KMS-11 (cell line): Measurements from ENCODE around the gene FRMD1.
A peak's percentile ranks its signal among the peaks of the same experiment; 100 is the strongest.

Source experiments
- H2AFZ ChIP-seq: fragments of 200-600 bp; sonication (generic); 2 replicates; pipeline ENCODE4 v1.6.1; 2016; ENCODE audit warnings: antibody characterized with exemption, mixed run types, low read depth
- H3K27ac ChIP-seq: fragments of 200-600 bp; sonication (generic); 2 replicates; pipeline ENCODE4 v1.6.1; 2016; ENCODE audit warnings: mild to moderate bottlenecking, mixed run types
- H3K27me3 ChIP-seq: fragments of 200-600 bp; sonication (generic); 2 replicates; pipeline ENCODE4 v1.6.1; 2017; ENCODE audit warnings: mild to moderate bottlenecking, low read depth, mixed run types, moderate library complexity; ENCODE audit not compliant: insufficient read depth
- H3K36me3 ChIP-seq: fragments of 200-600 bp; sonication (generic); 2 replicates; pipeline ENCODE4 v1.6.1; 2017; ENCODE audit warnings: mild to moderate bottlenecking, mixed run types; ENCODE audit not compliant: insufficient read depth
- H3K4me1 ChIP-seq: fragments of 200-600 bp; sonication (generic); 2 replicates; pipeline ENCODE4 v1.6.1; 2016; ENCODE audit warnings: mild to moderate bottlenecking, low read depth, mixed run types; ENCODE audit not compliant: poor library complexity, severe bottlenecking
- H3K4me2 ChIP-seq: fragments of 200-600 bp; sonication (generic); 2 replicates; pipeline ENCODE4 v1.7.0; 2016; ENCODE audit warnings: mild to moderate bottlenecking, mixed run types
- H3K4me3 ChIP-seq: fragments of 200-600 bp; sonication (generic); IDR thresholded peaks from 2 replicates; pipeline ENCODE4 v1.6.1; 2017; ENCODE audit warnings: low read depth, low read length, mixed read lengths; ENCODE audit not compliant: insufficient read depth
- H3K79me2 ChIP-seq: fragments of 200-600 bp; sonication (generic); 2 replicates; pipeline ENCODE4 v1.6.1; 2016; ENCODE audit warnings: low read depth, mixed run types; ENCODE audit not compliant: insufficient read depth
- H3K9ac ChIP-seq: fragments of 200-600 bp; sonication (generic); 2 replicates; pipeline ENCODE4 v1.6.1; 2016; ENCODE audit warnings: mild to moderate bottlenecking, mixed run types
- H4K20me1 ChIP-seq: fragments of 200-600 bp; sonication (generic); 2 replicates; pipeline ENCODE4 v1.6.1; 2016; ENCODE audit warnings: mild to moderate bottlenecking, mixed run types; ENCODE audit not compliant: insufficient read depth
- CTCF ChIP-seq: fragments of 200-600 bp; sonication (generic); conservative IDR thresholded peaks from 2 replicates; pipeline ENCODE4 v1.6.1; 2017; ENCODE audit warnings: low read depth, mild to moderate bottlenecking, antibody characterized with exemption, low read length, moderate library complexity, mixed read lengths

FRMD1 gene

GRCh38 chr6:168037856-168038255 is 41.2 kb downstream of the FRMD1 start:
- Histone ChIP-seq H3K79me2 (no peaks in the 10 kb centered on the region), H2AFZ (no peak overlapping the region), H3K27ac (no peak overlapping the region), H3K4me1 (peaks cover 4% of the 10 kb centered on the region), H3K9ac (no peak overlapping the region), H3K4me3 (no peak overlapping the region), H4K20me1 (no peaks in the 10 kb centered on the region), H3K27me3 (no peaks in the 10 kb centered on the region), H3K36me3 (no peaks in the 10 kb centered on the region), H3K4me2 (no peak overlapping the region)
- TF ChIP-seq CTCF = no peak

DNA sequence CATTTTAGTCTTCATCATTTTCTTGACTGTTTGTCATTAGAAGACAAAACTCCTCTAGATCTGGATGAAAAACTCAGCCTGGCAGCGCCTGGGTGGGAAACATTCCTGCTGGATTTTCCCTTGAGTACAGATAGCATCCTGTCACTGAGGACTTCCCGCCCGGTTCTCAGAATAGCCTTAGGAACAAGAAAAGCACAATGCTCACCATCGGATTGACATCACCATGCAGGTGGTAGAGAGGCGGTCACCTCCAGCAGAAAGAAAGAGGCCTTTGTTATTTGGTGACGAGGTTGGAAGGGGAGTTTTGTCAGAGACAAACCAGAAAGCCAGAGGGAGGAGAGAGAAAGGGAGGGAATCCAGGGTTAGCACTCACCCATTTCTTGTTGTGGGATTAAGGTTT is 41.8 kb downstream of the FRMD1 start:
- H3K9ac ChIP-seq = no peak overlapping the region
- H3K36me3 ChIP-seq = no peaks in the 10 kb centered on the region
- no peak overlapping the region for H3K4me3 ChIP-seq
- H3K4me2 ChIP-seq = no peak overlapping the region
- no peak overlapping the region for H3K27ac ChIP-seq
- TF ChIP-seq CTCF = no peak
- H4K20me1 ChIP-seq = no peaks in the 10 kb centered on the region
- H3K79me2 ChIP-seq = no peaks in the 10 kb centered on the region
- no peak overlapping the region for H2AFZ ChIP-seq
- H3K27me3 ChIP-seq = no peaks in the 10 kb centered on the region
- peaks cover 4% of the 10 kb centered on the region for H3K4me1 ChIP-seq

GRCh38 chr6:168035661-168036545 is 43.1 kb downstream of the FRMD1 start:
- Histone ChIP-seq H3K4me3 (no peak overlapping the region), H2AFZ (peak overlapping the region; percentile 80), H3K36me3 (no peaks in the 10 kb centered on the region), H3K4me2 (peak overlapping the region; percentile 38), H3K79me2 (no peaks in the 10 kb centered on the region), H3K4me1 (peaks cover 4% of the 10 kb centered on the region), H4K20me1 (no peaks in the 10 kb centered on the region), H3K27me3 (no peaks in the 10 kb centered on the region), H3K27ac (no peak overlapping the region), H3K9ac (peak overlapping the region; percentile 26; the same call in 1 of the 2 replicates)
- no peak for TF ChIP-seq CTCF

DNA sequence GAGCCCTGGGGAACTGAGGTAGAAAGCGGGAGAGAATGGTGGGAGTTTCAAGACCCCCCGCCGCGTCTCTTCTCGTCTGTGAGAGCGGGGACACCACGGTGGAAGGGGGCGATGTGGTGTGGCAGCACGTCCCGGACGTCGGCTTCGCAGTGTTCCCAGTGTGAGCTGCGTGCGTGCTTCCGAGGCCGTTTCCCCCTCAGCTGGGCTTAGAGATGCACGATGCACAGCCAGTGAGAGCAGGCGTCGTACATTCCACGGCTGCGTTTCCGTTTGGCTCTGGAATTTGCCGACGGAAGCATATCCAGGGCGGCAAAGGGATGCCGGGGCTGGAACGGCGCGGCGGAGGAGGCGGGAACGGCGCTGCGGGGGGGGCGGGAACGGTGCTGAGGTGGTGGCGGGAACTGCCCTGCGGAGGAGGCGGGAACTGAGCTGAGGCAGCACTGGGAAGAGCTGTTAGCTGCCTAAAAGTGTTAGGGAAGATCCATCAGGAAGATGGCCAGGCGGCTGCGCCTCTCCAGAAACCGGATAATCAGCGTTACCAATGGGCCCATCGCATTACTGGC is 43.8 kb downstream of the FRMD1 start:
- H3K4me2 ChIP-seq = peak overlapping the region; percentile 38
- H3K27ac ChIP-seq = no peak overlapping the region
- H4K20me1 ChIP-seq = no peaks in the 10 kb centered on the region
- H3K27me3 ChIP-seq = no peaks in the 10 kb centered on the region
- H2AFZ ChIP-seq = peak overlapping the region; percentile 80
- peaks cover 4% of the 10 kb centered on the region for H3K4me1 ChIP-seq
- H3K36me3 ChIP-seq = no peaks in the 10 kb centered on the region
- no peak overlapping the region for H3K4me3 ChIP-seq
- H3K9ac ChIP-seq = peak overlapping the region; percentile 26; the same call in 1 of the 2 replicates
- H3K79me2 ChIP-seq = no peaks in the 10 kb centered on the region
- no peak for TF ChIP-seq CTCF
